ENCODE data around the gene BTRC. TPM values are rescaled to one million over a fixed set of nuclear protein-coding genes. Genes with fewer than 3 reads are reported as not detected.
"Not testable (repeated sequence)": the region's sequence is repeated elsewhere in the genome, so short reads cannot be mapped to it uniquely, and the experiment has no call there.

Gene BTRC
- total RNA-seq, 2 experiments from 2014 or later: 13.5 to 15.2 TPM

DNA sequence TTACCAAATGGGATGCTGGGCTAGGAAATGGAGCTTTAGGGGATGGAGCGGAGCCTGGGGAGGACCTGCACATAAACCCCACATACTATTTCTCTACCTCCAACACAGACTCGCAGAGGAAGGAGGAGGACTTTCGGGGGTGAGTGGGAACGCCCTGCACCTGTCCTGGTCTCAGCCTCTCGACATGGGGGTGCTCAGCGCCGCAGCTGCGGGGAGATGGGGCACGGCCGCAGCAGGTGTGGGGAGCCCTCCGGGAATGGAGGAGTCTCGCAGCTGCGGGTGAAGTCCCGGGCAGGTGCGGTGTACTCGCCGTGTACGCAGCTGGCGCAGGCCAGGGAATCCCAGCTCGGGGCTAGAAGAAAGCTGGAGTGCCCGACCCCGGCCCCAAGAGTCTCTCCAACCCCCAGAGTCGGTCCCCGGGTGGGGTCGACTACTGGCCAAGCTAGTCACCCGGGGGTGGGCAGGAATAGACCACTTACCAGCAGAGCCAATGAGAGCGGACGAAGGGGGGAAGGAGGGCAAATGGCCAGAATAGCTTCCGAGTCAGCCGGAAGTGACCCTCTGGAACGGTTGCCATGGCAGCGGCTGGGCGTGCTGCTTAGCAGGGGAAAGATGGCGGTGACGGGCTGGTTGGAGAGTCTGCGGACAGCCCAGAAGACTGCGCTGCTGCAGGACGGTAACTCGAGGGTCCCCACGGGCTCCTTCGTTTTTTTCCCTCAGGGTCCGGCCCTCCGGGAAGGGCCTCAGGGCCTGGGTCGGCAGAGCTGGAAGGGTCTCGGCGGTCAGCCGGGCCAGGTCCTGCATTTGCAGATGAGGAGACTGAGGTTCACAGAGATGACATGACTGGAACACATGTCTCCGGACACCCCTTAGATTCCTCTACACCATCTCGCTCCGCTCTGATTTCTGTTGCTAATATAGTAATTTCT is 234.0 kb downstream of the BTRC start, which contains the start of the genes DPCD and POLL:
DPCD (plus strand) TSS at position 597 of the 929 bp plus-strand sequence; CDS start at position 613, 16 bp downstream.
POLL (minus strand) TSS at position 533 of the 929 bp plus-strand sequence. CDS start 897 bp downstream, outside the sequence.
- peaks cover 4% of the 10 kb centered on the region for H3K36me3 Mint-ChIP-seq
- ATAC-seq (ENCODE audit: low read depth): peak; percentile 95
- no peaks in the 10 kb centered on the region for H3K27me3 Mint-ChIP-seq
- H3K4me3 Mint-ChIP-seq: peak within 1 kb of the TSS; percentile 94
- peak; percentile 89 for DNase-seq
- peaks cover 8% of the 10 kb centered on the region for H3K4me1 Mint-ChIP-seq
- POLR2A ChIA-PET: interaction anchor here (1.0 to 1.5 kb wide), 4 partner anchors 15 to 556 kb away, joined by 3 to 4 read pairs (median 4); no protein-coding TSS in a partner anchor
- peak within 1 kb of the TSS; percentile 88 for H3K27ac Mint-ChIP-seq
- H3K9me3 Mint-ChIP-seq: no peaks in the 10 kb centered on the region

GRCh38 chr10:101588879-101589278 is 234.9 kb downstream of the BTRC start:
- no peak overlapping the region for H3K27ac Mint-ChIP-seq
- H3K27me3 Mint-ChIP-seq: no peaks in the 10 kb centered on the region
- no peak for DNase-seq
- peak overlapping the region; percentile 94 for H3K4me3 Mint-ChIP-seq
- POLR2A ChIA-PET: no interaction called here
- H3K36me3 Mint-ChIP-seq: peaks cover 4% of the 10 kb centered on the region
- peaks cover 8% of the 10 kb centered on the region for H3K4me1 Mint-ChIP-seq
- H3K9me3 Mint-ChIP-seq: no peaks in the 10 kb centered on the region
- no peak for ATAC-seq (ENCODE audit: low read depth)

DNA sequence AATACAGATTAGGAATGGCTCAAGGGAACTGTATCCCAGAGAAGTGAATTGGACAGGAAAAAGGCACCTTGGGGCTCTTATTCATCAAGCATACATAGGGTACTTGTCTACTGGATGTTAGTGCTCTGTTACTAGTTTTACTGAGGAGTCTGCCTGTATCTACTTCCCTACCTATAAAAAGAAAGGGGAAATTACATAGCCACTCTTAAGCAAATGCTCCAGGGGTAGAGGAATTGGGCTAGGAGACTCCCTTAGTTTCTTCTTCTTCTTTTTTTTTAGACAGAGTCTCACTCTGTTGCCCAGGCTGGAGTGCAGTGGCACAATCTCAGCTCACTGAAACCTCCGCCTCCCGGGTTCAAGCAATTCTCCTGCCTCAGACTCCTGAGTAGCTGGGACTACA is 239.4 kb downstream of the BTRC start:
- H3K36me3 Mint-ChIP-seq; H3K9me3 Mint-ChIP-seq; ATAC-seq (ENCODE audit: low read depth); DNase-seq; H3K27ac Mint-ChIP-seq; H3K27me3 Mint-ChIP-seq; H3K4me3 Mint-ChIP-seq; POLR2A ChIA-PET; H3K4me1 Mint-ChIP-seq: not testable (repeated sequence)

DNA sequence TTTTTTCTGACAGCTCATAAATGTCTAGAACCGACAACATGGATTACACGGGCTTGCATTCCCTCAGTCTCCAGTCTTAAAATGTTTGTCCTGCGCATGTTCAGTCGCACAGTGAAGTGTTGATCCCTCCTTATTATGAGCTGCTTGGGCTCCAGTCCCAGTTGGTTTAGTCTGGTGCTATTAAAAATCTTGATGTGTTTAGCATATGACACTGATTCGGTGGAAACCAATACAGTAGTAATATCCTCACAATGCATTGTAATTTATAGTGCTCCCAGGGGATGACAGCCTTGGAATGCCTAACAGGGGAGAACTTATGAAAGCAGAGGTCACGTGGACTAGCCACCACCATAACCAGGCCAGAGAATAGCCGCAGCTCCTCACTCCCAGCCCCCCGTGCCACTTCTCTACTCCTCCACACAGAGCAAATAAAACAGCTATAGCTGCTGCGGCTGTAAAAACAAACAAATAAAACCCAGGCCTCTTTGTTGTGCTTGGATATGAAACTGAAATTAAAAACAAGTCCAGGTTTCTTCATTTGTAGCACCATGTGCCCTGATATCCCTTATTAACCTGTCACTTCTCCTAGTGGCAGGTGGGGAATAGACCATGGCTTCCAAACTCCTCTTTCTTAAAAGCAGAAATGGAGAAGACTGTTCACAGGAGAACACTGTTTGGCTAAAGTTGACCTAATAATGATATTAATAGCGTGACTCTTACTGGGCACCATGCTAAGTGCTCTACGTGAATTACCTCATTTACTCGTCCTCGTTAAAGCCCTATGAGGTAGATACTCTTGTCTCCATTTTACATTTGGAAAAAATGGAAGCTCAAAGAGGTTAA is 241.8 kb downstream of the BTRC start:
- no peak overlapping the region for H3K27ac Mint-ChIP-seq

DNA sequence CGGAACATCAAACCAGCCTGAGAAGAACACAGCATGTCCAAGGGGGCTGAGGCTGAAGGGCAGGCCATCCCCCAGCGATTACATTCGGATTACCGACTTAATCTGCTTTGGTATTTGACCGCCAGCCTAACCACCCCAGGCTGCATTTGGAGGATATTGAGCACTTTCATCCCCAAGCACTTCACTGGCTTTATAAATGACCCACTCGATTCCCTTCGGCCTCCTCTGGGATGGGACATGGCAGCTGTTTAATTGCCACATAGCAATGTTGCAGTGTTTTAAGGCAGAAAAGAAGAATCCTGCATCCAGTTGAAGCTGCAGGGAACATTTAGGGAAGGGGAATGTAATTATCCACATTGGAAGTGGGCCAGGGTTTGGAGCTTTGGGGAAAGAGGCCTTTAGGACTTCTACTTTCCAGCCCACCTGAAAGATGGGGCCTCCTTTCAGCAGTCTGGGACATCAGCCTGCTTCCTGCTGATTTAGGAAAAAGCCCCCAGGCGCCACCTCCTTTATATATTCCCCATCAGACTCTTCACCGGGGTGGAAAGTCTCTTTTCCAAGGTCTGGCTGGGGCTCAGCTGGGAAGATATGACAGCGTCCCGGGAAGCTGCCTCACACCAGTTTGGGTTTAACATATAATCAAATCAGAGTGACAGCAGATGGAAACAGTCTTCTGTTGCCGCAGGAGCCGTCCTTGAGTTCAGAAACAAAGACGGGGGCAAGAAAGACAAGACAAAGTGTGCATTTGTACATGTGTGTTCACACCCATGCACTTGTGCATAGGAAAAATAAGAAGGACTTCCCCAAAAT is 243.3 kb downstream of the BTRC start:
- Mint-ChIP-seq H3K4me1 (no peaks in the 10 kb centered on the region), H3K27ac (no peak overlapping the region), H3K36me3 (no peaks in the 10 kb centered on the region), H3K4me3 (no peak overlapping the region), H3K27me3 (no peaks in the 10 kb centered on the region), H3K9me3 (no peaks in the 10 kb centered on the region)
- no peak for ATAC-seq (ENCODE audit: low read depth)
- POLR2A ChIA-PET: no interaction called here
- DNase-seq: no peak

More for the DNA sequence above, 241.8 kb downstream of the BTRC start:
- Mint-ChIP-seq H3K27me3 (no peaks in the 10 kb centered on the region), H3K4me3 (no peak overlapping the region), H3K36me3 (no peaks in the 10 kb centered on the region), H3K9me3 (no peaks in the 10 kb centered on the region), H3K4me1 (no peaks in the 10 kb centered on the region)
- POLR2A ChIA-PET: no interaction called here
- no peak for DNase-seq
- no peak for ATAC-seq (ENCODE audit: low read depth)

DNA sequence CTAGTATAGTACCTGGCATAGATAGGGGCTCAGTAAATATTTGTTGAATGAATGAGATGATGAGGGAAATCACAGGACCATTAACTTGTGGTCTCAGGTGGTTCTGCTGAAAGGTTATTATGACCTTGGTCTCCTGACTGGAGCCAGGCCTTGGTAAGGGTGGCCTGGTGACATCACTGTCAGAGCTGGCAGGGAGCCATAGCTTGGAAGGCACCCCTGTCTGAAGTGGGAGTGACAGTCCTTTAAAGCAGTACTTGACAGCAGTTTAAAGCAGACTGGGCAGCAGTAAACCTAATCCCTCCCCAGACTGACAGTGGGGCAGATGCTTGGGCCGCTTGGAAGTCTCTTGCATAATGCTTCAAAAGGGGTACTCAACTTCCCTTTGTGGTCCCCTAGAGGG is 247.6 kb downstream of the BTRC start:
- DNase-seq (no peak), ATAC-seq (ENCODE audit: low read depth) (no peak)
- Mint-ChIP-seq H3K36me3 (peaks cover 3% of the 10 kb centered on the region), H3K4me3 (no peak overlapping the region), H3K27me3 (no peaks in the 10 kb centered on the region), H3K9me3 (no peaks in the 10 kb centered on the region), H3K27ac (no peak overlapping the region), H3K4me1 (no peaks in the 10 kb centered on the region)
- POLR2A ChIA-PET: no interaction called here

DNA sequence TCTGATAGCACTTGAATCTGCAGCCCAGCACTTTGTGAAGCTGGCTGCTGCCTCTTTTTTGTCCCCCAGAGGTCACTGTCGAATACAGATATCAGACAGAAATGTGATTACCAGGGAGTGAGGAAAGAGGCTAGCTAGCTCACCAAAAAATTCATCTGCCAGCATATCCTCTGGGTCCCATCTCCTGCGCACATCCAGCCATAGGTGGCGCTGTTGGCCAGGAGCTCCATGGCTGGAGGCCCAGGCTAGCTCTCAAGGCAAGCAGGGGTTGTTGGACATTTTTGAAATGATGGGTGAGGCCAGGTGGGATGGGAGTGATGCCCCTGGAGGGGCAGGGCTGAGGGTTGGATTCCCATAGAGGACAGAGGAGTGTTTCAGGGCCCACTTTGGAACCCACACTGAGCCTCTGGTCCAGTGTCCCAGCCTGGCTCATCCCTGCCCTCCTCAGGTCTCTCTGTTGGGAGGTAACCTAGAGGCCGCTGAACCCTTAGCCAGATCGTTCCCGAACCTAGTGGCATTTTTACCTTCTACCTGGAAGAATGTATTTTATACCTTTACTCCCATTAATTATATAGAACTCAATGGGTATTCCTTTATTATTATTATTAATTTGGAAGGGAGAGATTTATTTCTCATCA is 248.9 kb downstream of the BTRC start:
- peak; percentile 94 for ATAC-seq (ENCODE audit: low read depth)
- POLR2A ChIA-PET: interaction anchor here (0.7 to 1.5 kb wide), 3 partner anchors 15 to 181 kb away, joined by 3 to 5 read pairs (median 5); partner anchors contain the start of genes DPCD, NPM3 and POLL
- no peak overlapping the region for H3K4me3 Mint-ChIP-seq

More for the DNA sequence above, 248.9 kb downstream of the BTRC start:
- Mint-ChIP-seq H3K27ac (no peak overlapping the region), H3K27me3 (no peaks in the 10 kb centered on the region), H3K4me1 (no peaks in the 10 kb centered on the region), H3K36me3 (peaks cover 3% of the 10 kb centered on the region), H3K9me3 (no peaks in the 10 kb centered on the region)
- DNase-seq: peak; percentile 83

Small RNAs within 50 kb of the gene (microRNA-seq; reads per million reads assigned to microRNA genes)
- gene MIR3158-1: not detected
- gene MIR3158-2: not detected

Other genes with a start within 250 kb of the BTRC start
- not detected for gene TLX1, start 222.9 kb upstream of the BTRC start, total RNA-seq
- not detected for gene LBX1, start 124.7 kb upstream of the BTRC start, total RNA-seq
- 10 to 100 TPM; 34.9 to 37.7 TPM for gene POLL, start 234.1 kb downstream of the BTRC start, total RNA-seq
- 1 to 10 TPM; 4.0 to 5.5 TPM for gene DPCD, start 234.2 kb downstream of the BTRC start, total RNA-seq